ENCODE results near the gene SPATA2. TPM values are rescaled to one million over a fixed set of nuclear protein-coding genes. Genes with fewer than 3 reads are reported as not detected.

Gene SPATA2
- total and polyA plus RNA-seq, 4 donors, result 4.2 to 8.0 (median 4.9) TPM

DNA sequence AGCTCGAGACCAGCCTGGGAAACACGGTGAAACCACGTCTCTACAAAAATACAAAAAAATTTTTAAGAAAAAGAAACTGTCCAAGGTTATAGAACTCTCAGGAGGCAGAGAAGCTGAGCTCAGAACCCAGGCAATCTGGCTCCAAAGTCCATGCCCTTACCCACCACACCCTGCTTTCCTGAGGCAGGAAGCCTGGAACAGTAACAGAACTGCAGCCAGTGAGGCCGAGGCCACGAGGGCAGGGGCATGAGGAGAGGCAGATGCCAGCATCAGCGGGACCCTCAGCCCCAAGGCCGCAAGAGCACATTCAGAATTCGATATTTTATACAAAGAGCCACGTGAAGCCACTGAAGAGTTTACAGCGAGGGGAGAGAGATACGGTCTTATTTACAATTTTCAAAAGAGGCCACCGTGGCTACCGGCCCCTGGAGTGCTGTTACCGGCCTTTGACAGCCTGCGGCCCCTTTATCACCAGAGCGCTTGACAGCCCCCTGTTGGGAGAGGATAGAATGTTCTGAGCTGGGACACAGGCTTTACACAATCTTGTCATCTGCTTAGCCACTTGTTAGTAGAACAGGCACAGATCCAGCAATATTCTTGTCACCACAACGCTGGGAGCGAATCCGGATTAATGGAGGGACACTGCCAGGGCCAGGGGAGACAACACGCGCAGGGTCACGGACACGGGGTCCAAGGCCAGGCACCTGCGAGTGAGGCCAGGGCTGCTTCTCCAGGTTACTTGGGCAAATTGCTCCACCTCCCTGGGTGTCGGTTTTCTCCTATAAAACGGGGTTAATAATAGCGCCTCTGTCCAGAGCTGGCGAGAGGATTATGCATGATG is 5.6 kb downstream of the SPATA2 start:
- ATAC-seq (ENCODE audit: insufficient read depth, low FRiP score) (no peak), DNase-seq (no peak)
- Histone ChIP-seq H3K4me1 (ENCODE audit: control insufficient read depth in 5 of 5, insufficient read depth in 5 of 5, low read length in 5 of 5) (peaks cover 0 to 16% (median 10%) of the 10 kb centered on the region in 5 donors), H3K9me3 (ENCODE audit: control insufficient read depth in 4 of 4, insufficient read depth in 3 of 4, low read length in 3 of 4) (no peaks in the 10 kb centered on the region), H3K27me3 (ENCODE audit: control insufficient read depth in 3 of 3, insufficient read depth in 3 of 3, low read length in 2 of 3) (no peaks in the 10 kb centered on the region), H3K27ac (ENCODE audit: low read depth in 1 of 2, low read length in 1 of 2) (peak overlapping the region; percentile 72 to 73), H3K36me3 (ENCODE audit: control insufficient read depth in 4 of 4, insufficient read depth in 4 of 4, low read length in 4 of 4) (peaks cover 9 to 47% (median 18%) of the 10 kb centered on the region in 4 donors), H3K4me3 (no peak overlapping the region), H3K9ac (ENCODE audit: insufficient read depth in 1 of 2, low read length in 2 of 2) (no peak overlapping the region)
- TF ChIP-seq, protein P1, sequence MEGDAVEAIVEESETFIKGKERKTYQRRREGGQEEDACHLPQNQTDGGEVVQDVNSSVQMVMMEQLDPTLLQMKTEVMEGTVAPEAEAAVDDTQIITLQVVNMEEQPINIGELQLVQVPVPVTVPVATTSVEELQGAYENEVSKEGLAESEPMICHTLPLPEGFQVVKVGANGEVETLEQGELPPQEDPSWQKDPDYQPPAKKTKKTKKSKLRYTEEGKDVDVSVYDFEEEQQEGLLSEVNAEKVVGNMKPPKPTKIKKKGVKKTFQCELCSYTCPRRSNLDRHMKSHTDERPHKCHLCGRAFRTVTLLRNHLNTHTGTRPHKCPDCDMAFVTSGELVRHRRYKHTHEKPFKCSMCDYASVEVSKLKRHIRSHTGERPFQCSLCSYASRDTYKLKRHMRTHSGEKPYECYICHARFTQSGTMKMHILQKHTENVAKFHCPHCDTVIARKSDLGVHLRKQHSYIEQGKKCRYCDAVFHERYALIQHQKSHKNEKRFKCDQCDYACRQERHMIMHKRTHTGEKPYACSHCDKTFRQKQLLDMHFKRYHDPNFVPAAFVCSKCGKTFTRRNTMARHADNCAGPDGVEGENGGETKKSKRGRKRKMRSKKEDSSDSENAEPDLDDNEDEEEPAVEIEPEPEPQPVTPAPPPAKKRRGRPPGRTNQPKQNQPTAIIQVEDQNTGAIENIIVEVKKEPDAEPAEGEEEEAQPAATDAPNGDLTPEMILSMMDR (IDR thresholded peaks at IDR 0.05; ENCODE audit: control extremely low read depth, extremely low read depth), result no peak
- 71 to 87% methylated on average over 28 of the region's 28 CpGs for WGBS, 2 donors

DNA sequence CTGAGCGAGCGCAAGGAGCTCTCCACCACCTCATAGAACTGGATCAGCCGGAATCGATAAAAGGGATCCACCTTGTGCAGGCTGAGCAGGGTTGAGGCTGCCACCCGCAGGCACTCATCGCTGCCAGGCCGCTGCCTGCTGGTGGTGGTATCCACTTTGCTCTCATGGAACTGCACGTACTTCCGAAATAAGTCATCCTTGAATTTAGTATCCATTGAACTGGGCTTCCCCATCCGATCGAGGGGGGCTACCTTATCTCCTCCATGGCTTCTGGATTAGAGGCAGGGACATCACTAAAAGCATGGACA is 7.1 kb downstream of the SPATA2 start:
- 96 to 97% methylated on average over 11 of the region's 11 CpGs for WGBS, 2 donors
- H3K9ac ChIP-seq (ENCODE audit: insufficient read depth in 1 of 2, low read length in 2 of 2), result no peak overlapping the region
- no peak overlapping the region for H3K4me3 ChIP-seq
- TF ChIP-seq, protein P1 (IDR thresholded peaks at IDR 0.05; ENCODE audit: control extremely low read depth, extremely low read depth), result no peak
- no peaks in the 10 kb centered on the region for H3K27me3 ChIP-seq (ENCODE audit: control insufficient read depth in 3 of 3, insufficient read depth in 3 of 3, low read length in 2 of 3)
- H3K9me3 ChIP-seq (ENCODE audit: control insufficient read depth in 4 of 4, insufficient read depth in 3 of 4, low read length in 3 of 4), result no peaks in the 10 kb centered on the region
- DNase-seq (no peak), ATAC-seq (ENCODE audit: insufficient read depth, low FRiP score) (no peak)
- H3K4me1 ChIP-seq (ENCODE audit: control insufficient read depth in 5 of 5, insufficient read depth in 5 of 5, low read length in 5 of 5), result peaks cover 0 to 3% (median 0%) of the 10 kb centered on the region in 5 donors
- H3K36me3 ChIP-seq (ENCODE audit: control insufficient read depth in 4 of 4, insufficient read depth in 4 of 4, low read length in 4 of 4), result peaks cover 12 to 51% (median 27%) of the 10 kb centered on the region in 4 donors
- no peak overlapping the region for H3K27ac ChIP-seq (ENCODE audit: low read depth in 1 of 2, low read length in 1 of 2)

DNA sequence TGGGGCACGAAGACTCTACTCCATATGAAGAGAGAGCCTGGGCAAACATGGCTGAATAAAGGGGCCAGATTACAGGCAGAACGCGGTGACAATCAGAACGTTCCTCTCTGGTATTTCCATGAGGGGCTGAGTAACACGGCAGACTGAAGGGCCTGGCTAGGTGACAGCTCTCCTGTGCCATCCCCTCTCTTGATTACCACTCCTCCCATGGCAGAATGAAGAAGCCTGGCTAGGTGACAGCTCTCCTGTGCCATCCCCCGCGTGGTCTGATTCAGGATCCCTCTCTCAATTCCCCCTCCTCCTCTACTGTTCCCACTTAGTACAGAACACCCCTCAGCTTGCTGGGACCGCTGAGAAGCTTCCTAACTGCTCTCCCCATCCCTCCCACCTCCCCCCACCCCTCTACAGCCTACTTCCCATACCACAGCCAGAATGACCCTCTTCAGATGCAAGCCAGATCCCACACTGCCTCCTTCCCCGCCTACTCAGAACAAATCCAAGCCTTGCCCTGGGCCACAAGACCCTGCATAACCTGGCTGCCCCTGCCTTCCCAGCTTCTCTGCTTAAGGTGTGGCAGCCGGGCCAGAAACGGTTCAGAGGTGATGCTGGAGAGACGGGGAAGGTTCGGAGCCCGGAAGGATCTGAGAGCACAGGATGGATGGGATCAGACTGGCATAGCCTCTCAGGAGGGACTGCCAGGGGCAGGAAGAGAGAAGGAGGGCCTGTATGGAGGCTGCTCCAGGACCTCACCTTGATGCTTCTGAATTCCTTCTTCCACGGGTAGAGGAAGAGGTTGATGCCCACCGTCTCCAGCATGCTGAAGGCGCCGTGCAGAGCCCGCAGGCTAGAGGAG is 7.7 kb downstream of the SPATA2 start:
- Histone ChIP-seq H3K9ac (ENCODE audit: insufficient read depth in 1 of 2, low read length in 2 of 2) (no peak overlapping the region), H3K4me3 (no peak overlapping the region), H3K27ac (ENCODE audit: low read depth in 1 of 2, low read length in 1 of 2) (no peak overlapping the region), H3K36me3 (ENCODE audit: control insufficient read depth in 4 of 4, insufficient read depth in 4 of 4, low read length in 4 of 4) (peaks cover 12 to 51% (median 28%) of the 10 kb centered on the region in 4 donors), H3K4me1 (ENCODE audit: control insufficient read depth in 5 of 5, insufficient read depth in 5 of 5, low read length in 5 of 5) (peaks cover 0 to 3% (median 0%) of the 10 kb centered on the region in 5 donors), H3K27me3 (ENCODE audit: control insufficient read depth in 3 of 3, insufficient read depth in 3 of 3, low read length in 2 of 3) (no peaks in the 10 kb centered on the region), H3K9me3 (ENCODE audit: control insufficient read depth in 4 of 4, insufficient read depth in 3 of 4, low read length in 3 of 4) (no peaks in the 10 kb centered on the region)
- DNase-seq, result no peak
- ATAC-seq (ENCODE audit: insufficient read depth, low FRiP score), result no peak
- TF ChIP-seq, protein P1 (IDR thresholded peaks at IDR 0.05; ENCODE audit: control extremely low read depth, extremely low read depth), result no peak
- 88 to 95% methylated on average over 19 of the region's 19 CpGs for WGBS, 2 donors

All from lung (tissue), 12 donors.